Measurements from ENCODE around the gene RYR2. TPM values are rescaled to one million over a fixed set of nuclear protein-coding genes. Genes with fewer than 3 reads are reported as not detected.

RYR2 gene
- total RNA-seq, 1 donor from 2014 or later: 5.4 TPM

- Mint-ChIP-seq H3K4me3 (ENCODE audit: unreplicated experiment) (no peak overlapping the region), H3K27ac (ENCODE audit: unreplicated experiment) (no peak overlapping the region), H3K36me3 (ENCODE audit: low read depth, unreplicated experiment) (no peaks in the 10 kb centered on the region), H3K4me1 (ENCODE audit: unreplicated experiment) (no peaks in the 10 kb centered on the region), H3K27me3 (ENCODE audit: unreplicated experiment) (no peaks in the 10 kb centered on the region), H3K9me3 (ENCODE audit: unreplicated experiment) (no peaks in the 10 kb centered on the region)
- DNase-seq (ENCODE audit: low spot score): no peak
- TF ChIP-seq CTCF (IDR thresholded peaks at IDR 0.05; ENCODE audit: unreplicated experiment): no peak
These were observed 669.3 kb downstream of the RYR2 start for GRCh38 chr1:237711281-237711680.

- H3K4me1 Mint-ChIP-seq (ENCODE audit: unreplicated experiment): no peaks in the 10 kb centered on the region
- no peak for DNase-seq (ENCODE audit: low spot score)
- no peak overlapping the region for H3K4me3 Mint-ChIP-seq (ENCODE audit: unreplicated experiment)
- H3K27me3 Mint-ChIP-seq (ENCODE audit: unreplicated experiment): no peaks in the 10 kb centered on the region
- H3K27ac Mint-ChIP-seq (ENCODE audit: unreplicated experiment): no peak overlapping the region
- no peaks in the 10 kb centered on the region for H3K36me3 Mint-ChIP-seq (ENCODE audit: low read depth, unreplicated experiment)
- H3K9me3 Mint-ChIP-seq (ENCODE audit: unreplicated experiment): no peaks in the 10 kb centered on the region
- TF ChIP-seq CTCF (IDR thresholded peaks at IDR 0.05; ENCODE audit: unreplicated experiment): no peak
These were observed 670.1 kb downstream of the RYR2 start for GRCh38 chr1:237712082-237712481.

GRCh38 chr1:237712586-237713157 is 670.7 kb downstream of the RYR2 start:
- TF ChIP-seq CTCF (IDR thresholded peaks at IDR 0.05; ENCODE audit: unreplicated experiment): no peak
- Mint-ChIP-seq H3K27me3 (ENCODE audit: unreplicated experiment) (no peaks in the 10 kb centered on the region), H3K36me3 (ENCODE audit: low read depth, unreplicated experiment) (no peaks in the 10 kb centered on the region), H3K27ac (ENCODE audit: unreplicated experiment) (no peak overlapping the region), H3K4me3 (ENCODE audit: unreplicated experiment) (no peak overlapping the region), H3K4me1 (ENCODE audit: unreplicated experiment) (no peaks in the 10 kb centered on the region), H3K9me3 (ENCODE audit: unreplicated experiment) (no peaks in the 10 kb centered on the region)
- DNase-seq (ENCODE audit: low spot score): no peak

- Mint-ChIP-seq H3K36me3 (ENCODE audit: low read depth, unreplicated experiment) (no peaks in the 10 kb centered on the region), H3K27me3 (ENCODE audit: unreplicated experiment) (no peaks in the 10 kb centered on the region), H3K4me1 (ENCODE audit: unreplicated experiment) (no peaks in the 10 kb centered on the region), H3K27ac (ENCODE audit: unreplicated experiment) (no peak overlapping the region), H3K9me3 (ENCODE audit: unreplicated experiment) (no peaks in the 10 kb centered on the region), H3K4me3 (ENCODE audit: unreplicated experiment) (no peak overlapping the region)
- DNase-seq (ENCODE audit: low spot score): no peak
- no peak for TF ChIP-seq CTCF (IDR thresholded peaks at IDR 0.05; ENCODE audit: unreplicated experiment)
These were observed 671.9 kb downstream of the RYR2 start for GRCh38 chr1:237713916-237714315.

GRCh38 chr1:237717106-237717505 is 675.1 kb downstream of the RYR2 start:
- no peaks in the 10 kb centered on the region for H3K9me3 Mint-ChIP-seq (ENCODE audit: unreplicated experiment)
- TF ChIP-seq CTCF (IDR thresholded peaks at IDR 0.05; ENCODE audit: unreplicated experiment): no peak
- H3K36me3 Mint-ChIP-seq (ENCODE audit: low read depth, unreplicated experiment): no peaks in the 10 kb centered on the region
- H3K27ac Mint-ChIP-seq (ENCODE audit: unreplicated experiment): no peak overlapping the region
- no peak overlapping the region for H3K4me3 Mint-ChIP-seq (ENCODE audit: unreplicated experiment)
- no peaks in the 10 kb centered on the region for H3K4me1 Mint-ChIP-seq (ENCODE audit: unreplicated experiment)
- no peak for DNase-seq (ENCODE audit: low spot score)
- H3K27me3 Mint-ChIP-seq (ENCODE audit: unreplicated experiment): no peaks in the 10 kb centered on the region

Data from endothelial cell (in vitro differentiated cells).